HG03039 (cell line): ENCODE measurements around the gene CNST.
"Not testable (repeated sequence)": the region's sequence is repeated elsewhere in the genome, so short reads cannot be mapped to it uniquely, and the experiment has no call there.

Experiments used
- ATAC-seq: cut with Tn5 transposase; IDR thresholded peaks from one replicate; pipeline ENCODE4 v1.9.1; 2021; ENCODE audit warnings: mild to moderate bottlenecking, moderate library complexity; ENCODE audit not compliant: unreplicated experiment

The CNST gene

GRCh38 chr1:246699095-246699735 is 133.0 kb downstream of the CNST start:
- peak; percentile 91 for ATAC-seq

GRCh38 chr1:246703581-246703980 is 137.3 kb downstream of the CNST start:
- ATAC-seq = no peak

- no peak for ATAC-seq
These were observed 139.1 kb downstream of the CNST start for GRCh38 chr1:246705368-246705767.

- ATAC-seq = no peak
These were observed 141.9 kb downstream of the CNST start for GRCh38 chr1:246708166-246708565.

- no peak for ATAC-seq
These were observed 142.9 kb downstream of the CNST start for GRCh38 chr1:246709196-246709595.

- no peak for ATAC-seq
These were observed 143.6 kb downstream of the CNST start for GRCh38 chr1:246709835-246710234.

- ATAC-seq = no peak
These were observed 145.3 kb downstream of the CNST start for GRCh38 chr1:246711548-246712003.

- ATAC-seq = not testable (repeated sequence)
These were observed 146.2 kb downstream of the CNST start for GRCh38 chr1:246712428-246712827.
